GM19463 (cell line): ENCODE results near the gene MROH8.

Experiments used
- ATAC-seq: cut with Tn5 transposase; IDR thresholded peaks from one replicate; pipeline ENCODE4 v1.9.1; 2021; ENCODE audit warnings: mild to moderate bottlenecking, moderate library complexity; ENCODE audit not compliant: unreplicated experiment

Gene MROH8

DNA sequence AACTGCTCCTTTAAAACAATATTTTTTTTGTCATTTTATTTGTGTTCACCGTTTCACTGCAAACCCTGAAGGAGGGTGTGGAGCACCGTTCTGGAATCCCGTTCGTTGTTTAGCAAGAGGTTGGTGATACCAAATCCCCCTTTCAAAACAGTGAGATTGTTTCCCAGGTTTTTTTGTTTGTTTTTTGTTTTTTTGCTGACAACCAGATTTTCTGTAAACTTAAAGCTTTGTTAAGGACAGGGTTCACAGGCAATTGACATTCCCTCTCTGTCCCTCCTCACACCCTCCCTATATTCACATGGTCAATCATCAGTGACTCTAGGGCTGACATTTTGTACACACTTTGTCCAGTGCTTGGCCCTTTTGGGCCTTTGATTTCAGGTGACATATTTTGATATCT is 21.0 kb upstream of the MROH8 start:
- no peak for ATAC-seq

DNA sequence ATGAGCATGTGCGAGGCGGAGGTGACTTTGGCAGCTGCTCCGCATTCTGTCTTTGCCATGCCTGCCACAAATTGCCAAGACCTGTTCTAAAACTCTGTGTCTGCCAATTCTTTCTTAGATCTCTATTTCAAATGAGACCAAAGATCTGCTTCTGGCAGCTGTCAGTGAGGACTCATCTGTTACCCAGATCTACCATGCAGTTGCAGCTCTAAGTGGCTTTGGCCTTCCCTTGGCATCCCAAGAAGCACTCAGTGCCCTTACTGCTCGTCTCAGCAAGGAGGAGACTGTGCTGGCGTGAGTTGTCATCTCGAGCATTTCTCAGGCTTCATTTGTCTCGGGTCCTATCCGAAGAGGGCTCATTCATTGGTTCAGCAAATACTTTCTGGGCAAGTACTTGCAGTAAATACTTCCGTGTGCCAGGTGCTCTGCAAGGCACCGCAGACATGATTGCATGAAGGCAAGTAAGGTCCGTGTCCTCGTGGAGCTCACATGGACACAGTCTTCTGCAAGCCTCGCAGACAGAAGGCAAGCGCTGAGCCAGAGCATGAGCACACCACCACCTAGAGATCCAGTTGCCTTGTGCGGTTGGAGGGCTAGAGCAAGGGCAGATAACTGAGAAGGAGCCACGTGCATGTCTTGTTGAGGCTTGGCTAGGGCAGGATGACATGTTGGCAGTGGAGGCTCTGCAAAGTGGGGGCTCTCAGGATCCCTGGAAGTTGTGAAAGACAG is 19.7 kb upstream of the MROH8 start:
- no peak for ATAC-seq

DNA sequence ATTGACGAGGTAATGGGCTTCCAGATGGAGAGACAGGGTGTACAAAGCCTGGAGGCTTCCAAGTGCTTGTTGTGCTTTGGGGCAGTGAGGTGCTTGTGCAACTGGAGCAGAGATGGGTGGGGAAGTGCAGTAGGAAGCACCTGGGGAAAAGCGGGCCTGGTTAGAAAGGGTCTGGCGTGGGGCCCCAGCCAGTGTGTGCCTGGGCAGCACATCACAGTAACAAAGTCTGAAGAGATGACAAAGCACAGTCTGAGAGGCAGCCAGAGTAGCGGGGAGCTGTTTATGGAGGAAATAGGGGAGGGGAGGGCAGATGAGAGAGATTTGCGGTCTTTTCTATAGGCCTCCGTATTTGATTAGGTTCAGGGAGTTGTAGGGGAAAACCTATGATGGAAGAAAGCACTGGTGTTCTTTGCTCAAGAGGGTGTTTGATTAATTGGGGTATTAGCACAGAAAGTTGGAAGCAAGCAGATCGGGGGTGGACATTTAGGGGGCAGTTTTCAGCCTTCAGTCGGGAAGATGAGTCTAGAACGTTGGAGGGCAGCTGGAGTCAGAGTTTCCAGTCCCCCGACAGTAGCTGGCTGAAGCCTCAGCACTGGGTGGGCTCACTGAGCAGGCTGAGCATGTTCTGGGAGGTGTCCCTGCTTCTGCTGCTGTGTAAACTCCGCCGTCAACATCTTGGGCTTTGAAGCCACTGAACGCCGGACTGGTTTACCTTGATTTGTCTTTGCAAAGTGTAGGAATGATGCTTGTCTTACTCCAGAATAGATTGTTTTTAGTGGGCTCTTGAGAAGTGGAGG is 15.5 kb upstream of the MROH8 start:
- ATAC-seq, result no peak

DNA sequence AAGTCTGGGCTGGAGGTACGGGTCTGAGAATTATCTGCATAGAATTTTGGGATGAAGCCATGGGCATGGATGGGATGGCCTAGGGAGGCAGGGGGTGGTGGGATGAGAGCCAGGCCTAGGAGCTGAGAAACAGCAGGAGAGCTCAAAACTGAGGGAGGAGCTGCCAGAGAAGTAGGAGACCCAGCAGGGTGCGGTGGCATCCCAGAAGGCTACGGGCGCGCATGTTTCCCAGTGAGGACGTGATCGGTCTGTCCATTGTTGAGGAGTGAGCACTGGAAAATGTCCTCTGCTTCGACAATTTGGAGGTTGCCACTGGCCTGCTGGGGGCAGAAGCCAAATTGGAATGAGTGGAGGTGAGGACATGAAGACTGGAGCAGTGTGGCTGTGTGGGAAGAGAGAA is 14.5 kb upstream of the MROH8 start:
- ATAC-seq, result no peak

DNA sequence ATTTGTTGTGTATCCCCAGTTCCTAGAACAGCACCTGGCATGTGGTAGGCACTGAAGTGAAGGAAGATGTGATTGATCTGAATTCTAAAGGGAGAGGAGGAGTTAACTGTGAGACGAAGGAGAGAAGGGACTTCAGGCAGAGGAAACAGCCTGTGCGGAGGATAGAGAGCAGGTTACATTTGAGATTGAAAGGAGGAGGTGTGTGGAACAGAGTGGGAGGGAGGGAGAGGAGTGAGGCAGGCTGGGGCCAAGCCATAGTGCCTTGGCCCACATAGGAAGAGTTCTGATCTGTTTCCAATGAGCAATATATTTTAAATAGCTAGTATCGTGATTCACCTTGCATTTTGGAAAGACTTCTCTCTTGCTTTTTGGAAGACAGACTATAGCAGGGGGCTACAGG is 13.9 kb upstream of the MROH8 start:
- no peak for ATAC-seq

DNA sequence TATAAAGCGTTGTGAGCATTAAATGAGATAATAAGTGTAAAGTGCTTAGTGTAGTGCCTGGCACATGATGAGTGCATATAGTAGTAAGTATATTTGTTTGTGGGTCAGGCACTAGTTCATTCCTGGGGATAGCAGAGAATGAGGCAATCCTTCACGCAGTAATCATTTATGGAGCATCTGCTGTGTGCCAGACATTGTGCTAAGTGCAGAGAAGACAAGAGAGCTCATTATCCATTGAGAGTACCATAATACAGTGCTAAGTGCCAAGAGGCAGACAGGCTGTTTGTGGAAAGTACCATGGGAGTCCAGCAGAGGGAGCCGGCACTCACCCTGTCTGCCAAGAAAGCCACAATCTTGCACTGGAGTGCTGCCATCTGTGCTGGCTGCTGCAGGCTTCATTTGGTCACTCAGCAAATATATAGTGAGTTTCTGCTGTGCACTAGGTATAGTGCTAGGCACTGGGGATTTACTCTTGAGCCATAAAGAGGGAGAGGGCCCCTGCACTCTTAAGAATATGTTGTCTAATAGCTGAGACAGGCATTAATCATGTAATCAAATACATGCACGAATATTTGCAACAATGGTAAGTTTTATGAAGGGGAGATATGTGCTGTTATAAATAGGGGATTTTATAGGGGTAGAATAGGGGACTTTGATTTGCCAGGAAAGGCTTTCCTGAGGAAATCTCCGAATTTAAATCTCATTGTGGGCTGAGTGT is 12.9 kb upstream of the MROH8 start:
- peak; percentile 66 for ATAC-seq

DNA sequence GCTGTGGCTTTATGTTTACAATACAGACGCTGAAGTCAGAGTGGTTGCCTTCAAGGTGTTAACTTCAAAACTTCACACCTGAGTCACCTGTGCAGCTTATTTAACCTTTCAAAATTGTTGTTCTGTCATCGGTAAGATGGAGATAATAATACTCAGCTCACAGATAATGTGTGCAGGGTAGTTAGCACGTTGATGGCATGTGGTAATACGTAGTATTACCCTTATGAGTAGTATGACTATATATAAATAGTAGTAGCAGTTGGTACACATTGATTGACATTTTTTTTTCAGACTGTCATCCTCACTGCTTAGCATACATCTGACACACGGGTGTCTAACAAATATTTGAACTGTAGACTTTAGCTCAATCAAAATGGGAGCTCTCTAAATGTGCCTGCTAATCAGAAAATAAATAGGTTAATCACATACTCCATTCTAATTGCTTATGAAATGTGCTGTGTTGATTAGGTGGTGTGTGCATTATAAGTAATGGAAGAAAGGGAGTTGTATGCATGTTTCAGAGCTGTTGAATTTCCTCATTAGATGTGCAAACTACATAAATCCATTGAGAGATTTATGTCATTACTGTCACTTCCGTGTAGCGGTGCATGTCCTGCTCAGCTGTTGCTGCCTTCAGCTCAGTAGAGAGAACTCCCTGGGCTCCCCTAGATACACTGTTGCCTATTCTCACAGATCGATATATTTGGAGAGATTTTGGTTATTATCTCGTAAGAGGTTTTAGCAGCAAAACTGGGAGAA is 11.2 kb upstream of the MROH8 start:
- ATAC-seq, result no peak

DNA sequence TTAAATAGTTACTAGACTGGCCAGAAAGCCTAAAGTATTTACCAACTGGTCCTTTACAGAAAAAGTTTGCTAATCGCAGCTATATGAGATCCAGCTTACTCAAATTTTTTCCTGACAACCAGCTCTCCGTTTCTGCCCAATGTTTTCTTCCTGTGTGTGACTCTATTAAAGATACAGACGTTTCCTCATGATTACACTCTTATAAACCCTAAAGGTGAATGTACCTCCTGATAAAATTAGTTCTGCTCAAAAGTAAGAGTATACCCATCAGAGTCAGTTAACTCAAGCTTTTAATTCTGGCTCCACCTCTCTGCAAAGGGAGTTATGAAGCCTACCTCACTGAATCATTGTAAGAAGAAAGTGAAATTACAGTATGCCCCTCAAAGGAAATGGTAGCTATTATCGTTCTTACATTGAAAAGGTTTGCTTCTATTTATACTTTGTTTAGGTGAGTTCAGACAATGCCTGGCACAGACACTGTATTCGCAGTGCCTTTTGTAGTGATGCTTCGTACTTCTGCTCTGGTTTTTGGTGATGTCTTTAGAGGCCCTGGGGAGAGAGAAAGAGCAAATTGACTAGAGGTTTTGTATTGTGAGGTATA is 10.2 kb upstream of the MROH8 start:
- ATAC-seq, result no peak

DNA sequence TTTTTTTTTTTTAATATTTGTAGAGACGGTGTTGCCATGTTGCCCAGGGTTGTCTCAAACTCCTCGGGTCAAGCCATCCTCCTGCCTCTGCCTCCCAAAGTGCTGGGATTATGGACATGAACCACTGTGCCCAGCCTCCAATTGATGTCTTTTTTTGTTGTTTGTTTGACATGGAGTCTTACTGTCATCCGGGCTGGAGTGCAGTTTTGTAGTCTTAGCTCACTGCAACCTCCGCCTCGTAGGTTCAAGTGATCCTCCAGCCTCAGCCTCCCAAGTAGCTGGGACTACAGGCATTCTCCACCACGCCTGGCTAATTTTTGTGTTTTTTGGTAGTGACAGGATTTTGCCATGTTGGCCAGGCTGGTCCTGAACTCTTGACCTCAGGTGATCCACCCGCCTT is 9.4 kb upstream of the MROH8 start:
- no peak for ATAC-seq

DNA sequence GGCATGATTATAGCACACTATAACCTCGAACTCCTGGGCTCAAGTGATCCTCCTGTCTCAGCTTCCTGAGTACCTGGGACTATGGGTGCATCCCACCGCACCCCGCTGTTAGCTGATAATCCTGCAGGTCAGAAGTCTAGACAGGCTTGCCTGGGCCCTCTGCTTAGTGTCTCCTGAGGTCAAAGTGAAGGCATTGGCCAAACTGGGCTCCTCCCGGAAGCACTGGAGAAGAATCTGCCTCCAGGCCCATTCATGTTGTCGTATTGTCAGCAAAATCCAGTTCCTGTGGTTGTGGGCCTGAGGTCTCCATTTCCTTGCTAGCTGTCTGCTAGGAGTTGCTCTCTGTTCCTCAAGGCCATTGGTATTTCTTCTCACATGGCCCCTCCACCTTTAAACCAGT is 6.3 kb upstream of the MROH8 start:
- no peak for ATAC-seq

DNA sequence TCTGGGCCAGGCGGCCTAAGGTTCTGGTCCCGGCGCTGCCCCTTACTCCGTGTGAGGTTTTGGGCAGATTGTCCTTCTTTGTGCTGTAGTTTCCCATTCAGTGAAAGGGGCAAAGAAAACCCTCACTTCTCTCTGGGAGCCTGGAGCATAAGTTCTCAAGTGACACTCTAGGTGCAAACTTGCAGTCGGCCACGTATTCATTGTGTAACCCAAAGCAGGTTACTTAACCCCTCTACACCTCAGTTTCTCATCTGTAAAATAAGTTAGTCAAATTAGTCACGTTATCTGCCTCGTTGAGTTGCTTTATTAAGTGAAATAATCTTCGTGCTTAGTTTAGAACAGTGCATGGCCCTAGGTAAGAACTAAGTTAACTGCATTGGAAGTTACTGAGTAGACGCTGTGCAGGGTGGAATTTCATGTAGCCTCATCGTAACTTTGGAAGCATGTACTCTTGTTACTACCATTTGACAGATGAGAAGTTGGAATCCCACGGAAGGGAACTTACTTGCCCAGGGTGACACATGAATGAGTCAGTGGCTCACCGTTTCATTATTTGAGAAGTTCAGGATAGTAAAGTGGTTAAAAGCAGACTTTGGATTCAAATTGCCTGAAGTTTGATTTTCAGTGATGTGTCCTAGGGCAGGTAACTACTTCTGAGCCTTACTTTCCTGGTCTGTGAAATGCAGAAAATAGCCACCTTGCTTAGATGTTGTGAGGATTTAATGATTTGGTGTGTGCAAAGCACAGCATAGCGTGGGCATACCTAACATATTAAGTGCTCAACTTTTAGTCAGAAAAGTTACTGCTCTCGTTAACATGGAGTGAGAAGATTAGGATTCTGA is 556 bp upstream of the MROH8 start:
- no peak for ATAC-seq

DNA sequence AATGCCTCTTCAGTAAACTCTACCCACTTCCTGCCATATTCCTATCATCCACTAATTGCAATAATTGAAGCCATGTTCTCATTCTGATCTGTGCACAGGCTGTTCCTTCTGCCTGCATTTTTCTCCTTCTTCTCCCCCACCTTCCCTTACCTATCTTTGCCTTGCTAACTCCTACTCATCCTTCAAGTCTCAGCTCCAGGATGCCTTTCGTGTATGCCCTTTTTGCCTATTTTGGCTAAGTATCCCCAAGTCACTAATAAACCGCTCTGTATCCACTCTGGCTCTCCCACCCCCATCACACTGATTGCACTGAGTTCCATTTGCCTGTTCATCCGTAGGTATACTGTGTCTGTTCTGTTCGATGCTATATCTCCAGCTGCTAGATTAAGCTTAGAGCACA is 6.5 kb downstream of the MROH8 start:
- no peak for ATAC-seq

DNA sequence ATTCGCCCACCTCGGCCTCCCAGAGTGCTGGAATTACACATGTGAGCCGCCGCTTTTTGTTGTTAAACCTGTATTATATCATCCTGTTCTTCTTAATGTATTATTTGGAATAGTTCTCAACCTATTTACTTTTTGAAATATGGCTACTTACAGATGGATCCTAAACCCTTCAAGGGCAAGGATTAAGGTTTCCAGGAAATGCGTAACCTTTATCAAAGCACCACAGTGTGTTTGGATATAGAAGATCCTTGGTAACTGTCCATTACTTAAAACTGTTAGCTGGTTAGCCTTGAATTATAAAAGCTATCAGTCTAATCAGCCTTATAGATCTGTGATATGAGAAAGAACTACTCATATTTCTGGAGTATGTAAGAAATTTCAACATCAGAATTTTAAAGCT is 12.5 kb downstream of the MROH8 start:
- ATAC-seq, result no peak

DNA sequence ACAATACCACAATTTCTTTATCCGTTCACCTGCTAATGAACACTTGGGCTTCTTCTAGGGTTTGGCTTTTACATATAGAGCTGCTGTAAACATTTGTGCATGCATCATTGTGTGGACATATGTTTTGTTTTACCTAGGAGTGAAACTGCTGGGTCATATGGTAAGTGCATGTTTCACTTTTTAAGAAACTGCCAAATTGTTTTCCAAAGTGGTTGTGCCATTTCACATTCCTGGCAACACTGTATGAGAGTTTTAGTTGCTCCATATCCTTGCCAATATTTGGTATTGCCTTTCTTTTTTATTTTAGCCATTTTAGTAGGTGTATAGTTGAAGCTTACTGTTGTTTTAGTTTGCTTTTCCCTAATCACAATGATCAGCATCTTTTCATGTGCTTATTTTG is 14.3 kb downstream of the MROH8 start:
- ATAC-seq, result no peak

DNA sequence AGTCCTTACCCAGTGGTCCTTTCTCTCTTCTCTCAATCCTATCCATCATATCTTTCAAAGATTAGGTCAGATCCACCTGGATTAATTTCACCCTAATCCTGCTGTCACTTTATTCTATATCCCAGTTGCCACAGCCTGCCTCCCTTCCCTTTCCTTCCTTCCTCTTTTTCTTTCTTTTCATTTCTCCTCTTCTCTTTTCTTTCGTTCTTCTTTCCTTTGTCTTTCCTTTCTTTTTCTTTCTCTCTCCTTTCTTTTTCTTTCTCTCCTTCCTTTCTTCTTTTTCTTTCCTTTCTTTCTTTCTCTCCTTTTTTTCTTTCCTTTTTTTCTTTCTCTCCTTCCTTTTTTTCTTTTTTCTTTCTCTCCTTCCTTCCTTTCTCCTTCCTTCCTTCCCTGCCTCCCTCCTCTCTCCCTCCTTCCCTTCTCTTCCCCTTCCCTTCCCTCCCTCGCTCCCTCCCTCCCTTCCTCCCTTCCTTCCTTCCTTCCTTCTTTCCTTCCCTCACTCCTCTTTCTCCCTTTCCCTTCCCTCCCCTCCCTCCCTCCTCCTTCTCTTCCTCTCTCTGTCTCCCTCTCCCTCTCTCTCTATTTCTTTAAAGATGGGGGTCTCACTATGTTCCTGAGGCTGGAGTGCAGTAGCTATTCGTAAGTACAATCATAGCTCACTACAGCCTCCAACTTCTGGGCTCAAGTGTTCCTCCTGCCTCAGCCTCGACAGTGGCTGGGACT is 15.4 kb downstream of the MROH8 start:
- no peak for ATAC-seq

DNA sequence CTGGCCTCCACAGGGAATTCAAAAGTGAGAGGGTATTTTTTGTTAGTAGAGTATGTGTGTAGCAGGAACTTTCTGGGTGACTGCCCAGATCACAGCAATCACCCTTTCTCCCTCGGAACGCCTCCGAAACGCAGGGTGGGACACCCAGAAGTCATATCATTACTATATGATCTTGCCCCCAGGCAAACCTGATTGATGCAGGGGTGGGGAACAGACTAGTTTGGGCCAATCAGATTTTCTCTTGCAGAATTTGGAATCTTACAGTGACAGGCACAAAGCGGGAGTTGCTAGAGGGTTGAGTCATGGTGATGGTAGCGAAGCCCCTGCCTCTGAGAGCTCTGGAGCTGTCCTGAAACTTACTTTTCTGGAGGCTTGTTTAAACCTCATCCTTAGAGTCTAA is 16.7 kb downstream of the MROH8 start:
- ATAC-seq, result no peak

DNA sequence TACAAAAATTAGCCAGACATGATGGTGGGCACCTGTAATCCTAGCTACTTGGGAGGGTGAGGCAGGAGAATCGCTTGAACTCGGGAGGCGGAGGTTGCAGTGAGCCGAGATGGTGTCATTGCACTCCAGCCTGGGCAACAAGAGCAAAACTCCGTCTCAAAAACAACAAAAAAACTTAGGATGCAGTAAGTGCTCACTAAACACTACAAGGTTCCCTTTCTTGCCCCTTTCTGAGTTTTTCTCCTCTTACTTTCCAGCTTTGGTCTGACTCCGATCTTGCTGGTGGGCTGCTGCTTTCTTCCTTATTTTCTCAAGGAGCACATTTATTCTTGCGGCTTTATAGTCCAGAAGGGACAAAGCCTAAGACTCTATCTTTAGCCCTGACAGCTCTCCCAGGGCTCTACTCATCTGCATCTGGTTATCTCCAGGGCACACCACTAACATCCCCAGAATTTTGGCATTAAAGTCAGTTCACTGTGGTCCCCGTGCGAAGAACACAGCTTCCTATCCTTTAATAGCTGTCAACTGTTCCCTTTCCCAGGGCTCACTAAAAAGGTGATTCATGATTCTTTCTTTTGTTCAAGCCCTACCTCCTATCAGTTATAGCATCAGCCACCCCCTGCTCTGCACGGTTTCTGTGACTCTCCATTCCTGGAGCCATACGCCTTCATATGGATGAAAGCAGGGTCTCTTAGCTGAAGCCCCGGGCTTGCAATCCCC is 17.4 kb downstream of the MROH8 start:
- no peak for ATAC-seq

DNA sequence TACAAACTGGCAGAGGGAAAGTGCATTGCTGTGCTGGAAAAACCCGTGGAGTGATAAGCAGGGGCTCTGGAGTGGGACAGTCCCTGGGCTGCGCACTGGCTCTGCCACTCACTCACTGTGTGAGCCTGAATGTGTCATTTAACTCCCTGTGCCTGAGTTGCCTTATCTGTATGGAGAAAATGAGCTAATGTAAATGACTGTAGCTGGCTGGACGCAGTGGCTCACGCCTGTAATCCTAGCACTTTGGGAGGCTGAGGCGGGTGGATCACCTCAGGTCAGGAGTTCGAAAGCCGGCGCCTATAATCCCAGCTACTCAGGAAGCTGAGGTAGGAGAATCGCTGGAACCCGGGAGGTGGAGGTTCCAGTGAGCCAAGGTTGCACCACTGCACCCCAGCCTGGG is 18.7 kb downstream of the MROH8 start:
- ATAC-seq, result no peak

DNA sequence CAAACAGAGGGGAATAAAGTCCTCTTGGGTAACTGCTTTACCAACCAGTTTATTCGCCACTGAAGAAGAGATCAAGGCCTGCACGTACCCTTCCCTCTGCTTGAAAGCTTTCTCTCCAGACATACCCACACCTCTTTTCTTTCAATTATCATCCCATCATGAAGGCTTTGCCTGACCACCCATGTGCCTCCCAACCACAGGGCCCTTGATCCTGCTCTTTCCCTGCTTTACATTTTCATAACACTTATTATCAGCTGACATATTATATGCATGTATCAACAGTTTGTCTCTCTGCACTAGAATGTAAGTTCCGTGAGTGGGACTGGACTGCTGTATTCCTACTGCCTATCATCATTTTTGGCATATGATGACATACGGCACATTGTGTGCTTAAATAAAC is 21.1 kb downstream of the MROH8 start:
- ATAC-seq, result no peak
